GM10248 (cell line): ENCODE data around the gene FCN3.
A peak's percentile ranks its signal among the peaks of the same experiment; 100 is the strongest.

ENCODE experiments used
- CTCF ChIA-PET: fragments of 300-600 bp; sonication (Branson Sonifier 250); formaldehyde crosslinking; extraction: SDS; loops from one replicate; lab custom pipeline; 2021; ENCODE audit warnings: antibody characterized with exemption; lab: Yijun Ruan, JAX
- POLR2A ChIA-PET: fragments of 350-650 bp; sonication (Branson Sonifier 250); formaldehyde crosslinking; extraction: SDS; loops from one replicate; lab custom pipeline; 2020; ENCODE audit warnings: antibody characterized with exemption; lab: Yijun Ruan, JAX
- DNase-seq: peaks from one replicate; pipeline ENCODE4 v3.0.0; 2012; ENCODE audit errors: extremely low spot score
- TF ChIP-seq, protein P1 (sequence below): IDR thresholded peaks from 2 replicates; pipeline ENCODE4 v1.5.1; 2012; ENCODE audit warnings: mild to moderate bottlenecking, low read depth; ENCODE audit errors: extremely low read depth, missing control alignments, control extremely low read depth

The FCN3 gene

DNA sequence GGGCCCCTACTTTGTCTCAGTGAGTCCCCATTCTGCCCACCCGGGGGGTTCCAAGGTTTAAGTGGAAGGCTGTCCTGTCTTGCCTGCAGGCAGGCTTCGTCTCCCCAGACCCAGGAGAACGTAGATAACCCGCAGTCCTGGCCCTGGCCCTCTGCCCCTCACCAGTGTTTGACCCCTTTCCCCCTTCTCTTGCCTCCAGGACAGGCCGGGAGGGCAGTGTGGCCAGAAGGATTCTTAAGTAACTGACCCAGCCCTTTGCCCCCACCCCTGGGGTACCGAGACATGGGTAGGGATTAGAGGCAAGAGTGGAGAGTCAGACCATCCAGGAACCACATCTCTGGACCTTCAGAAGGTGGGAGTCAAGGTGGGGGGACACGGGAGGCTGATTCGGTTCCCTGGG, 43.8 kb downstream of the FCN3 start:
- ChIA-PET CTCF (interaction anchor here (1.0 to 5.8 kb wide), 5 partner anchors 11 to 179 kb away, joined by 3 to 70 read pairs (median 17); partner anchors contain the start of genes MAP3K6 and SYTL1), POLR2A (no interaction called here)

DNA sequence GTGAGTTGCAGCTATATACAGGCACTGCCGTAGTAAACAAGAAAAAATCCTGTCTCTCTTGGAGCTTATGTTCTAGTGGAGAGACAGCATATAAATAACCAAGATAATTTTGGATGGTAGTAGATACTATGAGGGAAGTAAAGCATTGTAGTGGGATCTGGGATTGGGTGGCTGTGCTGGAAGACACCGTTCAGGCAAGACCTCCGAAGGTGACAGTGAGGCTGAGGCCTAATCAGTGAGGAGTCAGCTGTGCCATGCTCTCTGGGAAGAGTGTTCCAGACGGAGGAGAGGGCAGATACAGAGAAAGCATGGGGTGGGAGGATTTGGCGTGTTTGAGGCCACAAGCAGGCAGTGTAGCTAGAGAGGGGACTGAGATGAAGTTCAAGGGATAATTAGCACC, 46.7 kb downstream of the FCN3 start:
- ChIA-PET CTCF (interaction anchor here (0.7 to 6.3 kb wide), 10 partner anchors 16 to 790 kb away, joined by 3 to 57 read pairs (median 4); partner anchors contain the start of gene MAP3K6), POLR2A (no interaction called here)
- TF ChIP-seq, protein P1, sequence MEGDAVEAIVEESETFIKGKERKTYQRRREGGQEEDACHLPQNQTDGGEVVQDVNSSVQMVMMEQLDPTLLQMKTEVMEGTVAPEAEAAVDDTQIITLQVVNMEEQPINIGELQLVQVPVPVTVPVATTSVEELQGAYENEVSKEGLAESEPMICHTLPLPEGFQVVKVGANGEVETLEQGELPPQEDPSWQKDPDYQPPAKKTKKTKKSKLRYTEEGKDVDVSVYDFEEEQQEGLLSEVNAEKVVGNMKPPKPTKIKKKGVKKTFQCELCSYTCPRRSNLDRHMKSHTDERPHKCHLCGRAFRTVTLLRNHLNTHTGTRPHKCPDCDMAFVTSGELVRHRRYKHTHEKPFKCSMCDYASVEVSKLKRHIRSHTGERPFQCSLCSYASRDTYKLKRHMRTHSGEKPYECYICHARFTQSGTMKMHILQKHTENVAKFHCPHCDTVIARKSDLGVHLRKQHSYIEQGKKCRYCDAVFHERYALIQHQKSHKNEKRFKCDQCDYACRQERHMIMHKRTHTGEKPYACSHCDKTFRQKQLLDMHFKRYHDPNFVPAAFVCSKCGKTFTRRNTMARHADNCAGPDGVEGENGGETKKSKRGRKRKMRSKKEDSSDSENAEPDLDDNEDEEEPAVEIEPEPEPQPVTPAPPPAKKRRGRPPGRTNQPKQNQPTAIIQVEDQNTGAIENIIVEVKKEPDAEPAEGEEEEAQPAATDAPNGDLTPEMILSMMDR = no peak
- no peak for DNase-seq

More for the DNA sequence above, 43.8 kb downstream of the FCN3 start:
- DNase-seq = no peak
- TF ChIP-seq, protein P1 = no peak

DNA sequence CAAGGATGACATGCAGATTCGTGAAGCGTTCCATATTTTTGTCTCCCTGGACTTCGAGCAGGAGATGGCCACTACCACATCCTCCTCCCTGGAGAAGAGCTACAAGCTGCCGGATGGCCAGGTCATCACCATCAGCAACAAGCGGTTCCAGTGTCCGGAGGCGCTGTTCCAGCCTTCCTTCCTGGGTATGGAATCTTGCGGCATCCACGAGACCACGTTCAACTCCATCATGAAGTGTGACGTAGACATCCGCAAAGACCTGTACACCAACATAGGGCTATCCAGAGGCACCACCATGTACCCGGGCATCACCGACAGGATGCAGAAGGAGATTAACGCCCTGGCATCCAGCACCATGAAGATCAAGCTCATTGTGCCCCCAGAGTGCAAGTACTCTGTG, 49.3 kb downstream of the FCN3 start:
- TF ChIP-seq, protein P1 = no peak
- ChIA-PET CTCF (interaction anchor here (1.8 to 6.3 kb wide), 4 partner anchors 8 to 243 kb away, joined by 4 to 57 read pairs (median 25); no protein-coding TSS in a partner anchor), POLR2A (interaction anchor here (0.6 kb wide), 1 partner anchor 40 kb away, joined by 6 read pairs; no protein-coding TSS in a partner anchor)
- DNase-seq = no peak

DNA sequence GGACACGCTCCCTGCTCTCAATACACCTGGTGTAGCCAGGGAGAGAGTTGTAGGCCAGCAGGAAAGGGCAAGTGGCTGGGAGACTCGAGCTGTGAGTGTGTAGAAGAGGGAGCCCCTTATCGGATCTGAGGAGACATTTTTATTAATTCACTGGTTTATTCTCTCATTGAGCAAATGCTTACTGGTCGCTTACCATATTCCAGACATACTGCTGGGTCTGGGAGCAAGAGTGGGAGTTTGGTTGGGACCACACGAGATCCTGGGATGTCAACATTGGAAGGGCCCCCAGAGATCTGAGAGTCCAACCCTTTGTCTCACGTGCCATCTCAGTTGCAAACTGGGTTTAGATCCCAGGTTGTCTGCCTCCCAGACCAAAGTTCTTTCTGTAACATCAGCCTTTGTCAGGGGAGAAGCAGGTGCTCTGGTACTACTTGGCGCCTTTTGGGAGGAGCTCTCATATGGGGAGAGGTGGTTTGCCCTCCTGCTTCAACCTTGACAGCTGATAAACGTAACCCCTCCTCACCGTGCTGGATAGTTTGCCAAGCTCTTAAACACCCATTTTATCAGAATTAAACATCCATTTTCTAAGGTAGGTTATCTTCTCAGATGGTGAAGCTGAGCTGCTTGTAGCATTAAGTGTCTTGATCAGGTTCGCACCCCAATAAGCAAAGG, 51.9 kb downstream of the FCN3 start:
- POLR2A ChIA-PET = interaction anchor here (0.5 kb wide), 1 partner anchor 421 kb away, joined by 4 read pairs; no protein-coding TSS in a partner anchor
- CTCF ChIA-PET = interaction anchor here (0.9 to 6.3 kb wide), 13 partner anchors 10 to 403 kb away, joined by 3 to 57 read pairs (median 4); partner anchors contain the start of genes FAM76A and SYTL1
- DNase-seq = no peak
- TF ChIP-seq, protein P1 = no peak

DNA sequence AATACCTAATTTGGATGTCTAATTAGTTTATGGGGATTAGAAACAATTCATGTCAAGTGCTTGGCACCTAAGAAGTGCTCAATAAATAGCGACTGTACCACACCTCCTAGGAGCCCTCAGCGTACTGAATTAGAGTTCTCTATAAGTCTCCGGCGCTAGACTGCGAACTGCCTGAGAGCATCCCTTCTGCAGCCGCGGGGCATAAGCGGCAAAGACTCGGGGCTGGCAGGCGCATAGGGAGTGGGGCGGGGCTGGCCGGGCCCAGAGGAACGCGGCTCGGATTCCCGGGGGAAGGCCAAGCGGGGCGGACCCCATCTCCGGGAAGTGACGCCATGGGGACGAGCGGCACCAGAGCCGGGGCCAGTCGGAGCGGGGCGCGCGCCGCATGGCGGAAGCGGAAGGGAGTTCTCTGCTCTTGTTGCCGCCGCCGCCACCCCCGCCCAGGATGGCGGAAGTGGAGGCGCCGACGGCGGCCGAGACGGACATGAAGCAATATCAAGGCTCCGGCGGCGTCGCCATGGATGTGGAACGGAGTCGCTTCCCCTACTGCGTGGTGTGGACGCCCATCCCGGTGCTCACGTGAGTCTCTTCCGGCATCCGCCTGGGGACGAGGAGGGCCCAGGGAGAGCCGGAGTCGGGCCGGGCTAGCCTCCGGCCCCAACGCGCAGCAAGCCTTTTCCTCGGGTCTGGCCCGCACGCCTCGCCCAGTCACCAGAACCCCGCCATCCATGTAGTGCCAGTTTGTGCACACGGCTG, 52.6 kb downstream of the FCN3 start, which contains the start of gene TMEM222:
TMEM222 (plus strand) TSS at position 351 of the 756 bp plus-strand sequence; CDS start at position 386, 35 bp downstream.
- DNase-seq = peak; percentile 99
- CTCF ChIA-PET = interaction anchor here (0.9 to 6.3 kb wide), 7 partner anchors 11 to 404 kb away, joined by 3 to 57 read pairs (median 5); partner anchors contain the start of gene FAM76A
- POLR2A ChIA-PET = no interaction called here
- TF ChIP-seq, protein P1 = no peak
